Kidney glomerular epithelial cell (primary cell): ENCODE data around the gene ANO6.

Source experiments
- DNase-seq: peaks from one replicate; lab custom pipeline; 2025; lab: John Stamatoyannopoulos, UW

ANO6 gene

GRCh38 chr12:45279931-45280830, 64.3 kb downstream of the ANO6 start:
- no peak for DNase-seq

GRCh38 chr12:45281994-45282393, 66.1 kb downstream of the ANO6 start:
- no peak for DNase-seq

- no peak for DNase-seq
Measured at GRCh38 chr12:45282411-45282810, 66.5 kb downstream of the ANO6 start.

GRCh38 chr12:45284096-45284901, 68.4 kb downstream of the ANO6 start:
- DNase-seq: peak; percentile 80

- DNase-seq: no peak
Measured at GRCh38 chr12:45285717-45286116, 69.8 kb downstream of the ANO6 start.

GRCh38 chr12:45286621-45287020, 70.7 kb downstream of the ANO6 start:
- DNase-seq: no peak

- DNase-seq: no peak
Measured at GRCh38 chr12:45289245-45290215, 73.6 kb downstream of the ANO6 start.

GRCh38 chr12:45290216-45290605, 74.3 kb downstream of the ANO6 start:
- no peak for DNase-seq

- no peak for DNase-seq
Measured at GRCh38 chr12:45291518-45291917, 75.6 kb downstream of the ANO6 start.

GRCh38 chr12:45292486-45293195, 76.7 kb downstream of the ANO6 start:
- no peak for DNase-seq

GRCh38 chr12:45294906-45295305, 79.0 kb downstream of the ANO6 start:
- DNase-seq: no peak

GRCh38 chr12:45296046-45296586, 80.2 kb downstream of the ANO6 start:
- DNase-seq: no peak

- no peak for DNase-seq
Measured at GRCh38 chr12:45298047-45298446, 82.2 kb downstream of the ANO6 start.

- no peak for DNase-seq
Measured at GRCh38 chr12:45298721-45299692, 83.1 kb downstream of the ANO6 start.

GRCh38 chr12:45302621-45303369, 86.9 kb downstream of the ANO6 start:
- no peak for DNase-seq

GRCh38 chr12:45303945-45304344, 88.0 kb downstream of the ANO6 start:
- no peak for DNase-seq

- DNase-seq: no peak
Measured at GRCh38 chr12:45304514-45305178, 88.8 kb downstream of the ANO6 start.

GRCh38 chr12:45305907-45306306, 90.0 kb downstream of the ANO6 start:
- DNase-seq: no peak
